ENCODE data around the gene DHRSX.

- TF ChIP-seq CTCF (IDR thresholded peaks at IDR 0.05) (no peak), EZH2 (IDR thresholded peaks at IDR 0.05; ENCODE audit: borderline replicate concordance, insufficient read depth, low read depth, low read length, poor library complexity, severe bottlenecking) (no peak)
Measured at GRCh38 chrX:2261831-2262667, 238.7 kb downstream of the DHRSX start.
